NCI-H2029 (cell line): ENCODE measurements around the gene TMEM191C.
"Not testable (repeated sequence)": the region's sequence is repeated elsewhere in the genome, so short reads cannot be mapped to it uniquely, and the experiment has no call there.

Source experiments
- DNase-seq: peaks from one replicate; lab custom pipeline; 2025; lab: John Stamatoyannopoulos, UW

The TMEM191C gene

DNA sequence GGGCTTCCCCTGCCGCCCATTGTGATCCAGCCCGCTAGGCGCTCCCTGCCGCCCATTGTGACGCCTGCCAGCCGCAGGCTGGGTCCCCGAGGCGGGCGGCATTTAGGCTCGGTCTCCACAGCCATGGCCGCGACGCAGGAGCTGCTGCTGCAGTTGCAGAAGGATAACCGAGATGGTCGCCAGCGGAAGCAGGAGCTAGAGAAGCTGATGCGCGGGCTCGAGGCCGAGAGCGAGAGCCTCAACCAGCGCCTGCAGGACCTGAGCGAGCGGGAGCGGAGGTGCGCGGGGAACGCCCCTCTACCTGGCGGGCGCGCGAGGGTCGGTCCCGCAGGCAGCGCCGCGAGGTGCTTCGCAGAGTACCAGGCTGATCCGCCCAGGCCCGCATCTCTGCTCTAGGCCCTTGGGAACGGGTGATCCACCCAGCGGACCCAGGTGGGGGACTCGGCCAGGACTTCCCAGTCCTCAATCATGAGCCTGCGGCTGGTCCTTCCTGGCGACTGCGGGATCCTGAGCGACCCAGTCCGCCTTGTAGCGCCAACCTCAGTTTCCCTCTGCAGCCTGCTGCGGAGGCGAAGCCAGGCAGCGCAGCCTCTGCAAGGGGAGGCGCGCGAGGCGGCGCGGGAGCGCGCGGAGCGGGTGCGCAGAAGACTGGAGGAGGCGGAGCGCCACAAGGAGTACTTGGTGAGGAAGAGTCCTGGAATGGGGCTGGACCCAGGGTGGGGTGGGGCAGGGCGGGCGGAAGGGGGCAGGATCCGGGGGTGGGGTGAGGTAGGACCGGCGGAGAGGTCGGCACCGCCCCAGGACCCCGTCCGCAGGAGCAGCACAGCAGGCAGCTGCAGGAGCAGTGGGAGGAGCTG, at the start of gene TMEM191C:
TMEM191C (plus strand) TSS at position 51 of the 857 bp plus-strand sequence; CDS start at position 124, 73 bp downstream.
- DNase-seq, result not testable (repeated sequence)

DNA sequence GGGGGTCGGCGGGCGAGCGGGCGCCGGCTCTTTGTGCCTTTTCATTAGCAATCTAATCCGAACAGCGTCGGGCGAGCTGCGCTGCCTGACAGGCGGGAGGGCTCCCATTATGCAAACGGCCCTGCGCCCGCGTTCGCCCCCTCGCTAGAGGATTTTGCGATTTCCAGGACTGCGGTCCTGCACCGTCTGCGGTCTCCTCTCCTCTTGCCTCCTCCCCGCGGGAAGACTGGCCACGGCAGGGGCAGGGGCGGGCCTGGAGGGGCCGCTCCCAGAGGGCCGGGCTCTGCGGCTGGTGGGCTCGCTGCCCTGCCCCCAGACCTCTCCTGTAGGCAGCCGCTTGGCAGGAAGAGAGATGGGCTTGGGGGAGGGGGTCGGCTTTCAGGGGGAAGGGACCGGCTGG, 49.3 kb upstream of the TMEM191C start:
- DNase-seq, result not testable (repeated sequence)

DNA sequence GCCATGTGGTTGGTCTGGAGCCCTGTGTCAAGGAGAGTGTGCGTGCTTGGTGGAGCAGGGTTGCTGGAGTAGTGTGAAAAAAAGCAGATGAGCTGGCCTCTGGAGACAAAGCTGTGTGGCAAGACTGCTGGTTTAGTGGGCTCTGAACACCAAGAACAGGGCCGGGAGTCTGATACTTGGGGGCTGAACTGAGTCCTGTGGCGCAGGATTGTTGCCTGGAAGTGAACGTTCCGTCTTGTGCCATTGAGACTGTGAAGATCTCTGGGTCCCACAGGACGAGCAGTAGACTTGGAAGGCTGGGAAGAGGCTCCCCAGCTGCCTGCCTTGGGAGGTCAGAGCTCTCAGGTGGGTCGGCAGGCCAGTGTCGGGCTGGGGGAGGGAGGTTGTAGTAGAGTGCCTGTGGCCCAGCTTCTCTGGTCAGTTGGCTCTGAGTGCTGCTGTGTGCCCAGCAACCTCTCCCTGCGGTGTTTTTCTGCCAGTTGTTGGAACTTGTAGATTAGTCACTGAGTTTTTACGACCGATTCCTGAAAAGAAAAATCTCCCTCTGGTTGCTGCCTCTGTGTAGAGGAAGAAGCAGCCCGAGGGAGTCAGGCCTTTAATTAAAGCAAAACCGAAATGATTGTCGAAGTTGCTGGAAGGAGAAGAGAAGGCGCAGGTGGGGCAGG, 48.1 kb upstream of the TMEM191C start:
- not testable (repeated sequence) for DNase-seq

DNA sequence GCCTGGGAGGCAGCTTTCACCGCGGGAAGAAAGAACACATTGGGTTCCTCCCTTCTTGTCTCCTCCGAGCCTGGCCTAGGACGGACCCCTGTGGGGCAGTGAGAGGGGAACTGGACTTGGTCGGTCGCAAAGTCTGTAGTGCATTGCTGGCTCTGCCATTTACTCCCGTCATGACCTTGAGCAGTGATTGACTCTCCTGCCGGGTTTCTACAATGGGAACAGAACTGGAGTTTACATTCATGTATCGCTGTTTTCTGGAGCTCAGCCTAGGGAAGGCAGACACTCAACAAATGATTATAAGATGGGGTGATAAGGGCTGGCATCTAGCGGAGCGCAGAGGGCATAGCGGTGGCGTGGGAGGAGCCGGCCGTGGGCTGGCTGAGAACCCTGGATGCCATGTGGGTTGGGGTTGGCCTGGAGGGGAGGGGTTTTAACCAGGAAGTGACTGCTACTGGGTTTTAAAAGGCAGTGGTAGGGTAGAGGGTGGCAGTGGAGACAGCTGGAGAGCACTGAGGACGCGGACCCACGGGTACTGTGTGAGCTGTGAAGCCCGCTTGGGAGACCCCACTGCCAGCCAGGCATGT, 46.9 kb upstream of the TMEM191C start:
- DNase-seq, result not testable (repeated sequence)

DNA sequence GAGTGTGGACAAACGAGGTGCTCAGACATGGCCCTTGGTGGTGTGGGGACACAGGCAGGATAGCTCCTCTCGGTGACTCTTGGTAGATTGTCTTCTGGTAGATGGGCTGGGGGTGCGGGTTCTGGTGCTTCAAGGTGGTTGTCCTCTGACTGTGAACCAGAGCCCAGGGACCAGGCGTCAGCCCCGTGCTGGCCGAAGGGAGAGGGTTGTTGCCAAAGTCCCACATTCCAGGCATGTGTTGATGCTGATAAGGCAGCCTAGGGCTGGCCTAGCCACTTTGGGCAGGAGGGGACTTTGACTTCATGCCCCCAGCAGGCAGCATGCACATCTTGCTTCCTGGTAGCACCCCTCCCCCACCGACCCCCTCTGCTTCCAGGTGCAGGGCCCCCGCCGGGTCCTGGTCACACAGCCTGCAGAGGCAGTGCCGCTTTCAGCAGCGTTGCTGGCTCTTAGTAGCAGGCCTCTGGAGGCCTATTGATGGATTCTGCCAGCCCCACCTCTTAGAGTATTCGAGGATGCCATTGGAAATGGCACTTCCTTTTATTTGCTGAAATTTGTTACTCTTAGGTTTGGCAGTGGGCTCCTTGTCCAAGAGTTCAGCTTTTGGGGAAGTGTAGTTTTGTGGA, 43.0 kb upstream of the TMEM191C start:
- not testable (repeated sequence) for DNase-seq

DNA sequence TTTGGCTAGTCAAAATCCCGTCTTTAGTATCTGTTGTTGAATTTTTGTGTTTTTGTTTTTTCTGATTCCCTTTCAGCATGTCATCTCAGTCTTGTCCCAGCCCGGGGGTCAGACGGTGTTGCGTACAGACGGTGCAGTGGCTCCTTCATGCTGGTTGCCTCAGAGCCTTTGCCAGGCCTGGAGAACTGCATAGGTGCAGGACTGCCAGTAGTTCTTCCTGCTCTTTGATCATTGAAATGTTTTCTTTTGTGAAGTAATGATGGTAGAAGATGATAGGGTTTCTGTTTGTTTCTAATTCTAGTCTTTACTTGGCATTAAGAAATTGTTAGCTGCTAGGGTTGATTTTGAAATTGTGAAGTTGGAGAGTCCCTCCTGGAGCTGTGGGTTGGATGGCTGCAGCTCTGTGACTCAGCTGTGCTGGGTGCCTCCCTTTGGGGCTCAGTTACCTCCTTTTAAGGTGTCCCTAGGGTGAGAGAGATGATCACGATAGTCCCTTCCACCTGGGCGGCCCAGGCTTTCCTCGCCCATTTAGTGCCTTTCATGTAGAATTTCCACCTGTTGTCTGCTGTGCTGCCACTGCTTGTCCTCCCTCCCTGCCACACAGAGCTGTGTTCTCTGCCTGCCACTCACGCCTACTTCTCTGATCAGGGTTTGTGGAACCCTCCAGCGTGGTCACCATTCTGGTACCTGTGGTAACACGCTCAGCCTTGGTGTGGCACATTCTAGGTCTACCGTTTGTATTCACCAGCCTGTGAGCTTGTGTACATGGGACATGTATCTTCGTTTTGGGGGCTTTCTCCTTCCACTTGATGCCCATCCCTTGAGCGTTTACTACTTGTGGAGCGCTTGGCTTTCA, 32.6 kb upstream of the TMEM191C start:
- not testable (repeated sequence) for DNase-seq

DNA sequence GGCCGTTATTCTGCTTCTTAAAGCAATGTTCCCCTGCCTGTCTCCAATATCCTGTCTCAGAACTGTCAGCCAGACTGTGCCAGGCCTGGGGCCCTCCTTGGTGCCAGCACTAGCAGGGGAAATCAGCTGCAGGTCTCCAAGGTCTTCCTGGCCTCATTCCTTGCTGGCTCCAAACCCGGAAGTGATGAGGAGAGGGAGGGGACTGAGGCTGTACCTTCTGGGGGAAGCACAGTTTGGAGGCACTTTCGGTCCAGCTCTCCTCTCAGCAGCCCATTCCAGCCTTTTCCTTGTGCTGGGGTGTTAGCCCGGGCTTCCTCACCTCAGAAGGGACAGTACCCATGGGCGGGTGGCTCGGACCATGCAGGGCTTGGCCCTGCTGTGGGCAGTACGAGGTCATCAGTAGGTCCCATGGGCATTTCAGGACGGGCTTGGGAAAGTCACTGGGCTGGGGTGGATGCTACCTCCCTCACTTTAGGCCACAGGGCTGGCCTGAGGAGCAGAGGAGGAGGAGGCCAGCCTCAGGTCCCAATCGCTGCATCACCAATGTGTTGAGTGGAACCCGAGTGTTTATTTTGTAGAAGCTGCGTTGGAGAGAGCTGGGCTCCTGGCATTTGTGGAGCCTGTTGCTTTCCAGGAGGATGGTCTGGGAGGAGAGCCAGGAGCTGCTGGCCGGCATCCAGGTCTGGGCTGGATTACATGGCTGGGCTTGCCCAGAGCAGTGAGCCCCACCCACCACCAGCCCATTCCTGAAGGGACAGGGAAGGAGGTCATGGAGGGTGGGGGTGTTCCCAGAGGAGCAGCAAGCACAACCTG, 31.0 kb upstream of the TMEM191C start:
- DNase-seq, result not testable (repeated sequence)

DNA sequence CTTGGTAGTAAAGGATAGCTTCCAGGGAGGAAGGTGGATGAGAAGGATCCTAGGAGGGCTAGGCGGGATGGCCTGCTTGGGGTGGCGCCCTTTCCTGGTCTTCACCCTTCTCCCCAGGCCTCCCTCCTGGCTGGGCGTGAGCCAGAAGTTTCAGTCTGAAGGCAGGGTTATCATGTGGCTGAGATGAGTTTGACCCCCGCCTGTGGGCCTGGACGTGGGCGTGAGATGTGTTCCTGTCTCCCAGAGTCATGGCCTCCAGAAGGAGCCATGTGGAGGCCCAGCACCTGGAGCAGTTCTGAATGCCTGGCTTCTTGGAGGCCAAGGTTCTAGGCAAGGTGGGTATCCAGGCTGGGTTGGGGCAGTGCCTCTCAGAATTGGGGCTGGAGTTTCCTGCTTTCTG, 29.2 kb upstream of the TMEM191C start:
- not testable (repeated sequence) for DNase-seq

DNA sequence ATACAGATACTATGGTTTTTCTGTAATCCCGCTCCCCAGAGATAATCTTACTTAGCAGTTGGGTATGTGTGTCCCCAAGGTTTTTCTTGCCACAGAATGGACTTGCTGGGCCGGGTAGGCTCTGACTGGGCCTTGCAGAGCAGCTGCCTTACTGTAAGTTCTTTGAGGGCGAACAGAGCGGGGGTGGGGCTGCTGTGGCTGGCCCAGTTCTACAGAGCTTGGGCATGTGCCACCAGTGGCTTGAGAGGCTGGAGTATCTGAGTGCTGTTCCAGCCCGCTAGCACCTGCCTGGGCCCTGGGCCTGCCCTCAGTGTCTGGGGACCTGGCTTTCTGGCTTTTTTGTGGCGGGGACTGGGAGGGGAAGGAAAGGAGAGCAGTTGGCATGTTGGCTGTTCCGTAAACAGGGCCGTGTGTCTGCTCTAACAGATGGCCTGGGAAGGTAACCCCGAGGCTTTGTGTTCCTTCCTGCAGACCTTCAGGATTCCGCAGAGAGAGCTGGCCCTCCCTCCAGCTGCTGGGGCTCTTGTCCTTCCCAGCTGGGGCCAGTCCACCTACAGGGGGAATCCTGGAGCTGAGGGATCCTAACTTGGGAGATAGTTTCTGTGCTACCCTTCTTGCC, 27.1 kb upstream of the TMEM191C start:
- DNase-seq, result not testable (repeated sequence)

DNA sequence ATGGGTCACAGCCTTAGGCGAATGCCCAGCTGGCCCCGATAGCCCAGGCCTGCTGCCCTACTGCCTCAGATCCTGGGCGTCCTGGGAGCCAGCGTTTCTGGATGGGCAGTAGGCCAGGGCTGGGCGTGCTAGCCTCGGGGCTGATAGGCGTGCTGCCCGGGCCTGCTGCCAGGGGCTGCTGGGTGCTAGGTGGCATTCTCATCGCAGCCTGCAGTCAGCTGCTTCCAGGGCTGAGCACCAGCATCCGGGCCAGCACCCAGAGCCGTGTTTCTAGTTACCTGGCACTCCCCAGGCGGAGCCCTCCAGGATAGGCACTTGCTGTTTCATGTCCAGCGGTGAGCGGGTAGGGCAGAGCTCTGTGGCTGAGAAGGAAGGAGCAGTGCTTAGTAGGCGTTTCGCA, 26.5 kb upstream of the TMEM191C start:
- not testable (repeated sequence) for DNase-seq

DNA sequence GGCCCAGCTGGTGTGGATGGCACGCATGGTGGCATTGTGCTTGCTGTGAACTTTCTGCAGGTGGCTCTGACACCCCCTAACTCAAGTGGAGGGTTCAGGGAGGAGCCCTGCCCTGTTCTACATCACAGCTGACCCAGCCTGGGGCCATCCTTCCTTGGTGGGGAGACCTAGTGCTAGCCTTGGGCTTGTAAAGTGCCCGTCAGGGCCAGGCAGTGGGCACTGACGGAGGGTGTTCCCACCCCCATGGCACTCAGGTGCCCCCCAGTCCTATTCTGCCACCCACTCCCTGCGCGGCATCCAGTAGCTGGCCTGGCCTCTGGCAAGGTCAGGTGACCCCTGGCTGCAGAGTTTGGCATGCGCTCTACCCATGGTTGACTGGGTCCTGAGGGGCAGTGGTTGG, 26.0 kb upstream of the TMEM191C start:
- DNase-seq, result not testable (repeated sequence)

DNA sequence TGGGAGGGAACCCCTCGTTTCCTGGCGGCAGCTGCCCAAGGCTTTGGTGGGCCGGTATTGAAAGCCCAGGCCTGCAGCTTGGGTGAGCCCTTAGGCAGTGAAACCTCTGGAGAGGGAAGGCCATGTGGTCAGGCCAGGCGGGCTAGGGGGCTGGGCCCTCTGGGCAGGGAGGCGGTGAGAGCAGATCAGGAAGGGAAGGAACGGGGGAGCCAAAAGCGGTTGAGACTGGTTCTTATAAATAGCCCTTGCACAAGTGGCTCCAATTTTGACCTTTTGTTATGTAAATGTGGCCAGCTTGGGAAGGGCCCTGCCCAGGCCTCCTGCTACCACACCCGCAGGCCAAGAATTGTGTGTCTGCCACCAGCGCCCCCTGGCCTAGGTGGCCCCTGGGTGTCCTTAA, 25.1 kb upstream of the TMEM191C start:
- DNase-seq, result not testable (repeated sequence)

DNA sequence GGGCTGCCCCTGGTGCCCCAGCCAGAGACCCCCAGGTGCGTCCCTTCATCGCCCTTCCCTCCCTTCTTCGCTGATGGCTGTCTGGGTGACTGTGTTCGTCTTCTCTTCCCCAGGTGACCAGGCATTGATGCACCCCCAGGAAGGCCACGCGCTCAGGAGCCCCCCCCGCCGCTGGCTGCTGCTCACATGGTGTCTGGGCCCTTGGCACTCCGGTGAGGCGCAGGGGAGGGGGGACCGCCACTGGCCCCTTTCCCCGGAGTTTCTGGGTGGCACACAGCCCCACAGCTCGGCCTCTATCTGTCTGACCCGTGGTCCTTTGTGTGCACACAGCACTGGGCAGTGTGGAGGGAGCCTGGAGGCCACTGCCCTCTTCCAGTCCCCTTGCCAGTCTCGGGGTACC, 24.5 kb upstream of the TMEM191C start:
- DNase-seq, result not testable (repeated sequence)

DNA sequence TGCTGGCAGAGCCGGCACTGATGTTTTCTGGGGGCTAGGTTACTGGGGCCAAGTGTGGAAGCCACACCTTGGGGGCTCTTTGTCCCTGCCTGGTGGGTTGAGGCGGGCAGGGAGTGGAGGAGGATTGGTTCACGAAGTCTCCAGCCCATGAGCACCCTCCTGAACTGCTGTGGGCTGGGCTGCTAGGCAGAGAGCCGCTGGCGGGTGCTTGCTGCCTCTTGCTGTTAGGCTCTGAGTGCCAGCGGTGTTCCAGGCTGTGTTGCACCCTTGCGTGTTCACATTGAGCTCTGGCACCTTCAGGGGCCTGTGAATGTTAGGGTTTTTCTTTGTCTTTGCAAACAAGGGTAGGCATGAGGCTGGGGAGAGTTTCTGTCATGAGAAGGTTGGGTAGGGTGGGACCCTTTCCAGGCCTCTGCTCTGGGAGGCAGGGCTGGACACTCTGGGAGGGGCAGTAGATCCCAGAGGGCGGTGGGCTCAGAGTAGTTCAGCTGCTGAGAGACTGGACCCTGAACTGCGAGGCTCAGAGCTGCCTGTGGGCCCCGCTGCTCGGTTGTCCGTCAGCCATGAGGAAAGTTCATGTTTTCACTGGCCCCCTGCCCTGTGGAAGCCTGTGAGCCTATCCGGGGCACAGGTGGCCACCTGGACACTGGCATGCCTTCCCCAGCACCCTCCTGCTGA, 24.0 kb upstream of the TMEM191C start:
- no peak for DNase-seq

DNA sequence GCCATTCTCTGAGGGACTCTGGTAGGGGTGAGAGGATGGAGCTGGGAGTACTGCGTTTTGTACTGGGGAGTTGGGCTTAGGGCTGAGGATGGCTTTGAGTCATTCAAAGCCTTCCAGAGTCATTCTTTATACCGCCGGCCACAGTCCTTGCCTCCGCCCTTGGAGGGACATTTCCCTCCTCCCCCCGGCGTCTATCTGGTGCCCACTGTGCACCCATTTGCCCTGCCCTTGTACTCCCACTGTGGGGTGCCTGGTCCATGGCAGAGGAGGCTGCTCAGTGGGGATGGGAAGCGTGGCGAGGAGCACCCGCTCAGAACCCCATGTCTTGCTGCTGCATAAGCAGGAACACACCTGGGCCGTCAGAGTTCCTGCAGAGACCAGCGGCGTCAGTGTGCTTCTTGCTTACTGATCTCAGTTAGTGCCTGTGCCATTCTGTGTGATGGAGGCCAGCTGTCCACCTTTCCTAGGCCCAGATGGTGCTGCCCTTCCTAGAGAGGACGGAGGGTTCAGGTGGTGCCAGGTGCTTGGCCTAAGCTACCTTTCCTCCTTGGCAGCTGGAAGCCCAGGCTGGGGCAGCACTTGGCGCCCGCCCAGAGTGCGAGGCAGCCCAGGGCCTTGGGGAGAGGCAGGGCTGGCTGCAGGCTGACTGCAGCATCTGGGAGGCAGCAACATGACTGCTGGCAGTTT, 23.3 kb upstream of the TMEM191C start:
- DNase-seq, result no peak

DNA sequence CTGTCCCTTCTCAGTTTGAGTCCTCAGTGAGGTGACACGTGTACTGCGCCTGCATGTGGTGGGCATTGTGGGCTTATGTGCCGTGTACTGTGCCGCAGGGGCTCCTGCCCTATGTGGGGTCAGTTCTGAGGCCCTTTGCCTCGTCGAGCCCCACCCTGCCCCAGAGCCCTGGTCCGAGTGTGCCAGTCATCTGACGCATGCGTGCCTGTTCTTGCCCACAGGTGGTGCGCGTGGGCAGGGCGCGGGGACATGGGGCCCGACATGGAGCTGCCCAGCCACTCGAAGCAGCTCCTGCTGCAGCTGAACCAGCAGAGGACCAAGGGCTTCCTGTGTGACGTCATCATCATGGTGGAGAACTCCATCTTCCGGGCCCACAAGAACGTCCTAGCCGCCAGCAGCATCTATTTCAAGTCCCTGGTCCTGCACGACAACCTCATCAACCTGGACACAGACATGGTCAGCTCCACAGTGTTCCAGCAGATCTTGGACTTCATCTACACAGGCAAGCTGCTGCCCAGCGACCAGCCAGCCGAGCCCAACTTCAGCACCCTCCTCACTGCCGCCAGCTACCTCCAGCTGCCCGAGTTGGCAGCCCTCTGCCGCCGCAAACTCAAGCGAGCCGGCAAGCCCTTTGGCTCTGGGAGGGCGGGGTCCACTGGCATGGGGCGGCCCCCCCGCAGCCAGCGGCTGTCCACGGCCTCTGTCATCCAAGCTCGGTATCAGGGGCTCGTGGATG, 22.3 kb upstream of the TMEM191C start:
- no peak for DNase-seq

DNA sequence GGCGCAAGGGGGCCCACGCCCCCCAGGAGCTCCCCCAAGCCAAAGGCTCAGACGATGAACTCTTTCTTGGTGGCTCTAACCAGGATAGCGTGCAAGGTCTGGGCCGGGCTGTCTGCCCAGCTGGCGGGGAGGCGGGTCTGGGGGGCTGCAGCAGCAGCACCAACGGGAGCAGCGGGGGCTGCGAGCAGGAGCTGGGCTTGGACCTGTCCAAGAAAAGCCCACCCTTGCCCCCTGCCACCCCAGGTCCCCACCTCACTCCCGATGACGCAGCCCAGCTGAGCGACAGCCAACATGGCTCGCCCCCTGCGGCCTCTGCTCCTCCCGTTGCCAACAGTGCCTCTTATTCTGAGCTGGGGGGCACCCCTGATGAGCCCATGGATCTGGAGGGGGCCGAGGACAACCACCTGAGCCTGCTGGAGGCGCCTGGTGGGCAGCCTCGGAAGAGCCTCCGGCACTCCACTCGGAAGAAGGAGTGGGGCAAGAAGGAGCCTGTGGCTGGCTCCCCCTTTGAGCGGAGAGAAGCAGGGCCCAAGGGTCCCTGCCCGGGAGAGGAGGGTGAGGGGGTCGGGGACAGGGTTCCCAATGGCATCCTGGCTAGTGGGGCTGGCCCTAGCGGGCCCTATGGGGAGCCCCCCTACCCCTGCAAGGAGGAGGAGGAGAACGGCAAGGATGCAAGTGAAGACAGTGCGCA, 21.6 kb upstream of the TMEM191C start:
- no peak for DNase-seq
